ENCODE data around the gene CCL17. TPM values are rescaled to one million over a fixed set of nuclear protein-coding genes. Genes with fewer than 3 reads are reported as not detected.

The CCL17 gene
- total and polyA plus RNA-seq, 10 of the 15 experiments (the other 5 are each of a cell fraction or from before 2014, with no cell fraction given), result 1.2 to 84.9 (median 34.2) TPM

DNA sequence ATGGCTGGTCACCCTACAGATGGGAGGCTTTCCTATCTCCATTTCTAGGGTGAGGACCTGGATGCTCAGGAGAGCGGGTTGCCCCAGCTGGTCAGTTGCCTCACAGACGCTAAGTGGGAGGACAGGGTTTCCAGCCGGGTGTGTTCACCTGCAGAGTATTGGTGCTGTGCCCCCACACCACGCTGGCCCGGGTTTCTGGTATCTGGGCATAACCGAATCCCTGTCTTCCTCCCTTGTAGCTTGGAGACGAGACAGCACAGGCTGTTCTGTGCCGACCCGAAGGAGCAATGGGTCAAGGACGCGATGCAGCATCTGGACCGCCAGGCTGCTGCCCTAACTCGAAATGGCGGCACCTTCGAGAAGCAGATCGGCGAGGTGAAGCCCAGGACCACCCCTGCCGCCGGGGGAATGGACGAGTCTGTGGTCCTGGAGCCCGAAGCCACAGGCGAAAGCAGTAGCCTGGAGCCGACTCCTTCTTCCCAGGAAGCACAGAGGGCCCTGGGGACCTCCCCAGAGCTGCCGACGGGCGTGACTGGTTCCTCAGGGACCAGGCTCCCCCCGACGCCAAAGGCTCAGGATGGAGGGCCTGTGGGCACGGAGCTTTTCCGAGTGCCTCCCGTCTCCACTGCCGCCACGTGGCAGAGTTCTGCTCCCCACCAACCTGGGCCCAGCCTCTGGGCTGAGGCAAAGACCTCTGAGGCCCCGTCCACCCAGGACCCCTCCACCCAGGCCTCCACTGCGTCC is 22.6 kb upstream of the CCL17 start:
- ATAC-seq (no peak), FAIRE-seq (no peak), DNase-seq (ENCODE audit: low read depth, low spot score) (no peak)
- no peak overlapping the region for H2AFZ ChIP-seq (ENCODE audit: control insufficient read depth, low read depth, low read length)
- no peak overlapping the region for H3K4me3 ChIP-seq
- intact Hi-C loops (cut with micrococcal nuclease; ENCODE audit: unreplicated experiment) (no loop called here), in situ Hi-C loops (cut with MboI) (no loop called here)
- H4K20me1 ChIP-seq (ENCODE audit: control insufficient read depth, insufficient read depth), result no peaks in the 10 kb centered on the region
- no peak overlapping the region for H3K9ac ChIP-seq (ENCODE audit: control insufficient read depth, insufficient read depth, low read length)
- H3K4me1 ChIP-seq (ENCODE audit: control insufficient read depth, insufficient read depth, low read length), result peaks cover 58% of the 10 kb centered on the region
- SMC1A ChIA-PET (ENCODE audit: uncharacterized antibody, unreplicated experiment), result interaction anchor here (0.6 to 2.8 kb wide), 9 partner anchors 9 to 232 kb away, joined by 3 to 22 read pairs (median 4); partner anchors contain the start of gene CCL17
- BruUV-seq (replicated peaks), result no TSS peak
- H3K4me2 ChIP-seq (ENCODE audit: control insufficient read depth, insufficient read depth), result no peak overlapping the region; the same call in 1 of the 2 replicates
- no peaks in the 10 kb centered on the region for H3K27me3 ChIP-seq (replicated peaks in 1 of 2; ENCODE audit: control insufficient read depth in 2 of 2, insufficient read depth in 2 of 2, low read length in 1 of 2)
- no peaks in the 10 kb centered on the region for H3K36me3 ChIP-seq (ENCODE audit: control insufficient read depth in 2 of 2, insufficient read depth in 2 of 2, low read length in 1 of 2)
- POLR2A ChIA-PET, result interaction anchor here (0.8 kb wide), 1 partner anchor 23 kb away, joined by 3 read pairs; the partner anchor contains the start of gene CCL17
- WGBS (ENCODE audit: insufficient coverage, insufficient replicate concordance, low lambda C conversion rate, missing lambda C conversion rate), result 88% methylated on average over 31 of the region's 35 CpGs
- no peaks in the 10 kb centered on the region for H3K79me2 ChIP-seq (ENCODE audit: control insufficient read depth, insufficient read depth, low read length)
- no peak for TF ChIP-seq GABPA (IDR thresholded peaks at IDR 0.05; ENCODE audit: low read depth)
- TF ChIP-seq, protein P1, sequence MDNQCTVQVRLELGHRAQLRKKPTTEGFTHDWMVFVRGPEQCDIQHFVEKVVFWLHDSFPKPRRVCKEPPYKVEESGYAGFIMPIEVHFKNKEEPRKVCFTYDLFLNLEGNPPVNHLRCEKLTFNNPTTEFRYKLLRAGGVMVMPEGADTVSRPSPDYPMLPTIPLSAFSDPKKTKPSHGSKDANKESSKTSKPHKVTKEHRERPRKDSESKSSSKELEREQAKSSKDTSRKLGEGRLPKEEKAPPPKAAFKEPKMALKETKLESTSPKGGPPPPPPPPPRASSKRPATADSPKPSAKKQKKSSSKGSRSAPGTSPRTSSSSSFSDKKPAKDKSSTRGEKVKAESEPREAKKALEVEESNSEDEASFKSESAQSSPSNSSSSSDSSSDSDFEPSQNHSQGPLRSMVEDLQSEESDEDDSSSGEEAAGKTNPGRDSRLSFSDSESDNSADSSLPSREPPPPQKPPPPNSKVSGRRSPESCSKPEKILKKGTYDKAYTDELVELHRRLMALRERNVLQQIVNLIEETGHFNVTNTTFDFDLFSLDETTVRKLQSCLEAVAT (IDR thresholded peaks at IDR 0.05), result peak; percentile 23; the same call in 1 of the 2 replicates
- RAD21 ChIA-PET (ENCODE audit: unreplicated experiment), result interaction anchor here (0.6 to 2.4 kb wide), 4 partner anchors 9 to 81 kb away, joined by 5 to 15 read pairs (median 5); partner anchors contain the start of gene CX3CL1
- CTCF ChIA-PET, result interaction anchor here (0.9 to 2.6 kb wide), 7 partner anchors 15 to 82 kb away, joined by 3 to 19 read pairs (median 4); no protein-coding TSS in a partner anchor
- H3K27ac ChIP-seq (ENCODE audit: control insufficient read depth, insufficient read depth), result no peak overlapping the region
- H3K9me3 ChIP-seq (replicated peaks; ENCODE audit: control insufficient read depth, insufficient read depth, low read length), result no peaks in the 10 kb centered on the region
